Renal cortical epithelial cell (primary cell): ENCODE results near the gene UST. TPM values are rescaled to one million over a fixed set of nuclear protein-coding genes. Genes with fewer than 3 reads are reported as not detected.

Experiments
- DNase-seq: peaks from one replicate; pipeline ENCODE4 v3.0.0-alpha.2; 2011; ENCODE audit warnings: low read depth
- total RNA-seq: library from RNA; depleted of rRNA; stranded (reverse); fragments of >200 nt; gene quantifications from 2 replicates; pipeline ENCODE4 v1.2.3, GENCODE V29; 2014

The UST gene, protein sequence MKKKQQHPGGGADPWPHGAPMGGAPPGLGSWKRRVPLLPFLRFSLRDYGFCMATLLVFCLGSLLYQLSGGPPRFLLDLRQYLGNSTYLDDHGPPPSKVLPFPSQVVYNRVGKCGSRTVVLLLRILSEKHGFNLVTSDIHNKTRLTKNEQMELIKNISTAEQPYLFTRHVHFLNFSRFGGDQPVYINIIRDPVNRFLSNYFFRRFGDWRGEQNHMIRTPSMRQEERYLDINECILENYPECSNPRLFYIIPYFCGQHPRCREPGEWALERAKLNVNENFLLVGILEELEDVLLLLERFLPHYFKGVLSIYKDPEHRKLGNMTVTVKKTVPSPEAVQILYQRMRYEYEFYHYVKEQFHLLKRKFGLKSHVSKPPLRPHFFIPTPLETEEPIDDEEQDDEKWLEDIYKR
- 0.87 and 2.8 TPM in 2 replicates for total RNA-seq

DNA sequence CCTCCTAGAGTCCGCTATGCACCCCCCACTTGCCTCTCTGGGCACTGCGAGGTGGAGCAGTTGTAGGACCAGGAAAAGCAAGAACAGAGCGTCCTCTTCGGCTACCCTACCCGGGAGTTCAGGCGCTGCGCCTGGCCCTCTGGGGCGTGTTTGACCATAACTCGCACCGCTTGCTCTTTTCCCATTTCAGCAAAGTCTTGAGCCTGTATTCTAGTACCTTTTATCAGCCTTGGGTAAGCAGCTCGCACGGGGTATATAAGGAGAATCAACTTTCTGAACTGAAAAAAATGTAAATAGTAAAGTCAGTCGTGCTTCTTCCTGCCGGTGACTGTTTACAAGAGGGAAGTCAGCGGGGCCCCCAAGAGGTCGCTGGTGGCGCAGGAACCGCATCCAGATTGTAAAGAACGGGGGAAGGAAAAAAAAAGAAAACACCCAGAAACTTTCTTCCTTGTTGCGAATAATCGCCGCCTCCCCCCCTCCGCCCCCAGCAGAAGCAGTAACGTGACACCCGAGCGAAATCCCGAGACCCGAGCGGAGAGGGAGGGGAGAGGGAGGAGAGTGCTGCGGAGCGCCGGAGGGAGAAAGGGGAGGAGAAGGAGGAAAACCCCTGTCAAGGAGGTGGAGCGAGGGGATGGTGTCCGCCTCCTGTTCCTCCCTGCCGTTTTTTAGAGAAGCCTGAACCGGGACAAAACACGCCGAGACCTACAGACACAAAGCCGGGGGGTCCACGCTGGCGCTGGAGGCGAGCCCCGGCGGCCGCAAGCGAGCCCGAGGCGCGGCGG is at the start of gene UST:
TSS of gene UST (plus strand) at position 668 of the 782 bp plus-strand sequence. CDS start 401 bp downstream, outside the sequence.
- peak; percentile 69 for DNase-seq

DNA sequence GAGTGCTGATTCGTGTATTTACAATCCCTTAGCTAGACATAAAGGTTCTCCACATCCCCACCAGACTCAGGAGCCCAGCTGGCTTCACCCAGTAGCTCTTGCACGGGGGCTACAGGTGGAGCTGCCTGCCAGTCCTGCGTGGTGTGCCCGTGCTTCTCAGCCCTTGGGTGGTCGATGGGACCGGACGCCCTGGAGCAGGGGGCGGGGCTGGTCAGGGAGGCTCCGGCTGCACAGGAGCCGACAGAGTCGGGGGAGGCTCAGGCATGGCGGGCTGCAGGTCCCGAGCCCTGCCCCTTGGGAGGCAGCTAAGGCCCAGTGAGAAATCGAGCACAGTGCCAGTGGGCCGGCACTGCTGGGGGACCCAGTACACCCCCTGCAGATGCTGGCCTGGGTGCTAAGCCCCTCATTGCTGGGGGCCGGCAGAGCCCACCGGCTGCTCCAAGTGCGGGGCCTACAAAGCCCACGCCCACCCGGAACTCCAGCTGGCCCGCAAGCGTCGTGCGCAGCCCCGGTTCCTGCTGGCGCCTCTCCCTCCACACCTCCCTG is 48.9 kb upstream of the UST start:
- DNase-seq: no peak

DNA sequence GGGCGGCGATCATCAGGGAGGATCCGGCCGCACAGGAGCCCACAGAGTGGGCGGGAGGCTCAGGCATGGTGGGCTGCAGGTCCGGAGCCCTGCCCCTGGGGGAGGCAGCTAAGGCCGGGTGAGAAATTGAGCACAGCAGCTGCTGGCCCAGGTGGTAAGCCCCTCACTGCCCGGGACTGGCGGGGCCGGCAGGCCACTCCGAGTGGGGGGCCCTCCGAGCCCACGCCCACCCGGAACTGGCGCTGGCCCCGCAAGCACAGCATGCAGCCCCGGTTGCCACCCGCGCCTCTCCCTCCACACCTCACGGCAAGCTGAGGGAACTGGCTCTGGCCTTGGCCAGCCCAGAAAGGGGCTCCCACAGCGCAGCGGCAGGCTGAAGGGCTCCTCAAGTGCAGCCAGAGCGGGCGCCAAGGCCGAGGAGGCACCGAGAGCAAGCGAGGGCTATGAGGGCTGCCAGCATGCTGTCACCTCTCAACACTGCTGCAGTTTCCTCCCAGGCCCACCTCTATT is 48.1 kb upstream of the UST start:
- no peak for DNase-seq

DNA sequence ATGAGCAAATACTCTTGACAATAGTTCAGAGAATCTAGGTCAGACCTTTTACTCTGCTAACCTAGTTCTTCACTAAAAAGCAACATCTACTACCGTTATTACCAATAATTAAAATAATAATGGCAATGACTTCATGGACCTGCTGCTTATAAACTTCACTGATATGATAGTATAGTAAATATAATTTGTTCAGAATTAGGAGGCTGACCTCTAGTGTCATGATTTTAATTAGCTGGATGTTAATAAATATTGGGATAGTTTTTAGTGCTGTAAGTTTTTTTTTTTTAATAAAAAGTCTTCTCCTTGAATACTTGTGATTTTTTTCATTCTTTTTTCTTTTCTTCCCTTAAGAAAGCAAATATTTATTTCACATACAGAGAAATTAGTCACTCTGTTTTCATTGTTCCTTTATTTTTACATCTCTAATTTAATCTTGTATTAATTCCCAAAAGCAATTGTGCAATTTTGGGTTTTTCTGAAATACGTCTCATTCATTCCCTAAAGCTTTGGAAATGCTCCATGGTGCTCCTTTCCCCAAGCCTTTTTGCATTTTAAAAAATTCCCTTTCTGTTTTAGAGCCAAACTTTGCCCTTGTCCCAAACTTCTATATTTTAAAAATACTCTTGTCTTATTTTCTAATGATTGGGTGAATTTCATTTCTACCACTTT is 46.6 kb upstream of the UST start:
- peak; percentile 8 for DNase-seq

DNA sequence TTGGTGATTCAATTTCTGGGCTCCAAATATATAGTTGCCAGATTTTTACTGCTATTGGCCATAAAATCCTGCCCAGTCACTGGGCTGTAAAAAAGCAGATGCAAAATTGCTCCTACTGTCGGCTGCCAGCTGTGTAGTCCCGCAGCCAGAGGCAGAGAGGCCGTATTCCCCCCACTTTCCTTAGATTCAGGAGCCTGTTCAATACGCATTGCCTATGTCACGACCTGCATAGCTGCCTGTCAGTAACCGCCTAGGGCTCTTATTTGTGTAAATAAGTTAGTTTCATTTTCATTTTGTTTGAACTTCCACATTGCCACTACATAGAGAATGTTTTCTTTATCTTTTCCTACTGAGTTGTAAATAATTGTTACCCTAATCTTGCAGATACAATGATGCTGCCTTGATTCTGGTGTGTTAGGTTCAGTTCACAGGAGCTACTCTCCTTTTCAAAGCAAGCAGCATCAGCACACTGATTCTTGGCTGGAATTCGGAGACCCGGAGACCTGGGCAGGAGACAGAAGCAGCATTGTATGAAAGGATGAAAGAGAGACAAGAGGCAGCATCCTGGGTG is 46.0 kb upstream of the UST start:
- peak; percentile 40 for DNase-seq

DNA sequence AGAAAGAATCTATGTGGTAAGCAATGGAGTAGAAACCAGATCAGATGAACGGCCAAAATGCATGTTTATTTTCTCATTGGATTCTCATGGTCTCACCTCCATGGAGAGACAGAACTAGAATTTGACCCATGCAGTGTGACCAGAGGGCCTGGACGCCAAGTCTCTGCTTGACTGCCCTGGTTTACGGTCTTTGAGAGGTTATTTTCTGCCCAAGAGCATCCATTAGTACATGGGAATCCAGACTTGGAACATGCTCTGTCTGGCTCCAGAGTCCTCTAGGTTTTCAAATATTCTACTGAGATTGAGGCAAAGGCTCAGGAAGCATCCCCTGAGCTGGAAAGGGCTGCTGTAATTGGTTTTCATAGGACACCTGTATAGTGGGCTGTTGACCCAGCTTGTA is 45.5 kb upstream of the UST start:
- no peak for DNase-seq

DNA sequence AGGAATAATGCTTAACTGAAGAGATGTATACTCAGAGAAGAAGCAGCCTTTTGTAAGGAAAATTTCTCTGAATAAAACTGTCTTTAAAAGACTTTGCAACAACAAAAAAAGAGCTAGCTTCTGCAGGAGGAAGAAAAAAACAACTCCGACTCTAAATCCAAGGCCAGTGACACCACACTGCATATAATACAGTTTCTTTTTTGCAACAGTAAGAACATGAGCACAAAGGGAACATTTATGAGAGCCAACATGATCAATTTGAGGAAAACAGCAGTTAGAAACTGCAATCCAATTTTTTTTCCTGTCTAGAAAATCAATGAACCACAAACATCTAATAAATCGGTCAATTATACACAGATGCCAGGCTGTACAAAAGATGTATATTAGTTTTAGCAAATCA is 42.9 kb upstream of the UST start:
- no peak for DNase-seq

DNA sequence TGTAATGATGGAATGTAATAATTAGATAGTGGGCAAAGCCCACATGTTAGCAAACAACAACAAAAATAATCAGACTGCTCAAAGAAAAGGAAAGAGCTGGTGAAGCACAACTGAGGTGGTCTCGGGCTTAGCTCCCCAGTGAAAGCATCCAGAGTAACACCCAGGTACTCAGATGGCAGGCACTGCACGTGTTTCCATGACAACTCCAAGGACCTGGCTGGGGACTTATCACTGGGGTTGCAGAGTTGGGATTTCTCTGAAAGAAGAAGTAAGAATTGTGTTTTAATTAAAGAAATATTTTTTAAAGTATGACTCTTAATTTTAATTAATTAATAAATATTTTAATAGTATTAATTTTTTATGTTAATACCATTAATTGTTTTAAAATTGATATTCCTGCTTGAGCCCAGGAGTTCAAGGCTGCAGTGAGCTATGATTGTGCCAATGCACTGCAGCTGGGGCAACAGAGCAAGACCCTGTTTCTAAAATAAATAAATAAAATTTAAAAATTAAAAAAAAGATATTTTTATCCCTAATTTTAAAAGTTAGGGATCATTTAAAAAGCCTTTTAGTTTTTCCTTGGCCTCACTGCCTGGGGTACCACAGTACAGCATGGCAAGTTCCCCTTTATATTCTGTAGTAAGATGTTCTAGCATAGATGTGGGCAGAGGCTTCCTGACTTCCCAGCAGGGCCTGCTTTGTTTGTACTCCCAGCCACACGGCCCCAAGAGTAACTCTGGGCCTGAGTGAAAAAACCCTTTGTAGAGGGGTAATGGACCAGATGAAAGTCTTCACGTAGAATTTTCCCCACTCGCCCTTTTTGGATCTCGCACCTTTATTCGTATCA is 42.2 kb upstream of the UST start:
- DNase-seq: no peak

DNA sequence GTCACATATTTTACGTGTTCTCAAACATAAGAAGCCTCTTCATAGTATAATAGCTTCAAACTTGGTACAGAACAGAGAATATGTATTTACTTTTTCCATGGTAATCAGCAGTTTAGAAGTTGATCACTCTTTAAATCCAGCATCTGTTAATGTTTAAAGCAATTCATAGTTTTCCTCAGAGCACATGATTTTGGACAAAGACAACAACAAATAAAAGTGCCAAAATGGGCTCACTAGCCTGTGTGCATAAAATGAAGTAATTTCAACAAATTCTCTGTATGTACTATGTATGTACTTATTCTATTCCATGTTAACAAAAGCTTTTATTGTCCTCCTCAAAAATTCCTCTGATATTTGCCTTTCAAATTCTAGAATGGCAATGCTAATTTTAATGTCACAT is 38.1 kb upstream of the UST start:
- no peak for DNase-seq

DNA sequence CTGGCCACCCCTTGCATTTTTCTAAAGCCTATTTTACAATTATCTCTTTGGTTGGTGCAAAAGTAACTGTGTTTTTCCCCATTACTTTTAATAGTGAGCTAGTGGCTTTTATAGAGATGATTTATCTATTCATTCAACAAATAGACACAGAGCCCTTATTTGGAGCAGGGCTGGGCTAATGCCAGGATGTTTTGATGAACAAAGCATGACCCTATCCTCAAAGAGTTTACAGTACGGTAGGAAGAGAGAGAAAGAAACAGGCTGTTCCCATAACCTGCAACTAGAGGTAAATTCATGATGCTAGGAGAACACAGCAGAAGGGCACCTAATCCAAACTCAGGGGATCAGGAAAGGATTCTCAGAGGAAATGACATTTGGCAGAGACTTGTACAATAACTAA is 37.3 kb upstream of the UST start:
- no peak for DNase-seq

DNA sequence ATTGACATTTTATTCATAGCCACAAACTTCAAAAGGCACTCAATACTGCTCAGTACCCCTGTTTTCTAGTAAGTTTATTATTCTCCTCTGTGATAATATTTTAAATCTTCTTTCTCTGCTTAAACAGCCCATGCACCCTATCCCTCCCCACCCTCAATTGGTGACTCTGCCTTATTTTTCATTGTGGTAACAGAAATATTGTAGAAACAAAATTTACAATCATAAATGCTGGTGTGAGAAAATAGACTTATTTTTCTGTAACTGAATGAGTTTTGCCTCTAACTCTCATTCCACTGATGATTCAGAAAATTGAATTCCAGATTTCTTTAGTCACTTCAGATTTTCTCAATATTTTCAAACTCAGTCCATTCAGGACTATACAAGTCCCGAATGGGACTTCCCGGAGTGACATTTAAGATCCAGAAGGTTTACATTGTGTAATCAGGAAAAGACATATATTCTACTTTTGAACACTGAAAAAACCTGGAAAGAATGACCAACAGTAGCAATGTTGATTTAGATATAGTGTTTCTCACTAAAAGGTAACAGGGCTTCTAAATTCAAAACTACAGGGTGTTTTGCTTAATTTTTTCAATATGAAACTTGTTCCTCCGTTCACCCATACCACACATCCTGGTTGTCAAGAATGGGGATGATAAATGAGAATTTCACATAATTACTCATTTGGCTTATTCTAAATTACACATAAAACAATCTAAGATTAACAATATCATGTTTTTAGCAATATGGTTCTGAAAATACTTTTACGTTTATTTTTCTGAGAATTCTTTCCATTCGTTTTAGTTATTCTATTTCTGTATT is 34.8 kb upstream of the UST start:
- DNase-seq: no peak

DNA sequence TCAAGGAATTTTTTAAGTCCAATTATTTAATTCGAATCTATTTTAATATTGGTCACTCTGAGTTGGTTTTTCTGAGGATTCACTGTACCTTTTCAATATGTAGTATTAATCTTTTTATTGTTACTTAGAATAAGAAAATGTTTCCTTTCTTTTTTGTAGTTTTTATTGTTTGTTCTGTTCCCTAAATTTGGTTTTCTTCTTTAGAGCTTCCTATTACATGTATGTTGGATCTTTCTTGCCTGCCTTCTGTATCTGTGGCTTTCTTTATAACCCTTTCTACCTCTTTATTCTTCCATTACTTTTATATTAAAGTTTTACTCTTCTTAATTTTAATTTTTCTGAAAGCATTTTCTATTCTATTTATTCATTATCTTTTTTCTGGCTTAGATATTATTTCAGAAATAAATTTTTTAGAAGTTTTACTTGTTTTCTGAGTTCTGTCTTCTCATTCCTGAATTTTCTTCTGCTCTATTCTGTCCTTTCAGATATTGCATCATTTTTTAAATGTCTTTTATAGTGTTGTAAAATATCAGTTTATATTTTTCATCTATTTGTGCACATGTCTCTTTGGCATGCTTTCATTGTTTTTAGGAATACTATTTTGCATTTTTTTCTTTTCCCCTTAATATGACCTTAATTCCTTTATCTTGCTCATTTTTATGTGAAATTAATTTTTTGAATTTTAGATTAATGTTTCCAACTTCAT is 33.6 kb upstream of the UST start:
- no peak for DNase-seq

DNA sequence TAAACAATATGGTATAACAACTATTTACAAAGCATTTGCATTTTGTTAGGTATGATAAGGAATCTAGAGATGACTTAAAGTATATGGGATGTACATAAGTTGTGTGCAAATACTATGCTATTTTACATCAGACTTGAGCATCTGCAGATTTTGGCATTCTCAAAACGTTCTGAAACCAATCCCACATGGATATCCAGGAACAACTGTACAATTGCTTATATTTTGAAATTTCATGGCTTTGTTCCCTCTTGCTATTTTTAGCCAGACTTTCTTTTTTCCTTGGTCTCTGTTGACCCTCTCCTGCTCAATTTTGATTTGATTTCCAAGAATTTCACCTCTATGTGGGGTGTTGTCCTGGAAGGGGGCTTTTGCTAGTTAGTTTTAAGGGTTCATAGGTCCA is 32.9 kb upstream of the UST start:
- DNase-seq: no peak

DNA sequence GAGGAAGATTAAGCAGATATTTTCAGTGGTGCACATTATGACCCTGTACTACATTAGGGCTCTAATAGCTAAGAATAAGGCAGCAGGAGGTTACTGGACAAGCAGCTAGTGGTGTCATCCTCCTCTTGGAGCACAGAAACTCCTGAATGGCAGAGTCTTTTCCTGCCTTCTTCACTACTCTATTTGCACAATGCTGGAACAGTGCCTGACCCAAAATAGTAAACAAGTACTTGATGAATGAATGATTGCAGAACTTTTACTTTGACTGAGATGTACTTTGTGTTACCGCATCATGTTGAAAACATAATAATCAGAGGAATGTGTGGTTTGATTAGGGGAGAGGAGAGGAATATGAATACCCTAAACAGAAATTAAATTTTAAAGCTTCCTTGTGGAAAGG is 30.0 kb upstream of the UST start:
- DNase-seq: no peak

DNA sequence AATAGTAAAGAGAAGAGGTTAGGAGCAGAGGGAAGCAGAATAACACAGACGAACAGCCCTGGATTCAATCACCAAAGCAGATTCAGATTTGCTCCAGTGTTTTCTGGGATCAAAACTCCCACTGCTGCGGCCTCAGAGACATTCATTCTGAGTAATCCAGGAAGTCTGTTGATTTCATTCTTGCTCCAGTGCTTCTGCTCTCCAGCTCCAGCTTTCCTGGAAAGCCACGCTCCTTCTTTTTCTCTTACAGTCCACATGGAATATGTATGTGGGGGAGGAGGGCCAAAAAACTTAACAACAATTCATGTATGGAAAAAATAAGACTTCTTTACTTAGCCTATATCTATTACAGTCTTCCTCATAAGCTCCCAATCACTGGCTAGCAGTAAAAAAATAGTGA is 26.4 kb upstream of the UST start:
- peak; percentile 59 for DNase-seq

DNA sequence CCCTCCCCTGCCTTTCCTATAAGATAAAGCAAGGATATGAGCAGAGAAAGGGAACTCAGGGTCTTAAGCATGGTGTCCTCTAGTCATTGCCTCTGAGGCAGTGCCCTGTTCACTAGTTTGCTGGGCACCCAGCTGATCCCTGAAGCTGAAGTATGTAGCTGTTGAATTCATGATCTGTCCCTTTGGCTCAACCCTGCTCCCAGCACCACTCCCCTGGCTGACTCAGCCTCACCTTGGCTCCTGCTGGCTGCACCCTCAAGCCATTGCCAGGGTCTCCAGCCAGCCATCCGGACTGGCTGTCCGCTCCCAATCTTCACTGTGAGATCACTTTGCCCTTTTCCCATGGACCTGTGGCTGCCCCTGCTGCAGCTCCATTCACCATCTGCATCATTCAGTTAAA is 25.9 kb upstream of the UST start:
- DNase-seq: peak; percentile 18

DNA sequence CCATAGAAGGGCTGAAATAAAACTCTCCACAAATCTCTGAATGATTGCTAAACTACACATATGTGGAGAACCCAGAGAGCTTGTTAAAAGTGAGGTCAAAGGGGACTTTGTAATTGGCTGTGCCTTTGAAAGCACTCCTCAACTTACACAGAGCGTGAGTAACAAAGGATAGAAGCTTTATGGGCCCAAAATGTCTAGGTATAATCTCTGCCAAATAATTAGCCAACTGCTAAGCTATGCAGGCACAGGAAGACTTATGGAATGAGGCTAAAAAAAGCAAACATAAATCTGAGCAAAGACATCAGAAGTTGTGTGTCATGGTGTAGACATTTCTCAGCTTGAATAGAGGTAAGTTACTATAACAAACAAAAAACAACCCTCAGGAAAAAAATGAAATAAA is 23.3 kb upstream of the UST start:
- DNase-seq: no peak

DNA sequence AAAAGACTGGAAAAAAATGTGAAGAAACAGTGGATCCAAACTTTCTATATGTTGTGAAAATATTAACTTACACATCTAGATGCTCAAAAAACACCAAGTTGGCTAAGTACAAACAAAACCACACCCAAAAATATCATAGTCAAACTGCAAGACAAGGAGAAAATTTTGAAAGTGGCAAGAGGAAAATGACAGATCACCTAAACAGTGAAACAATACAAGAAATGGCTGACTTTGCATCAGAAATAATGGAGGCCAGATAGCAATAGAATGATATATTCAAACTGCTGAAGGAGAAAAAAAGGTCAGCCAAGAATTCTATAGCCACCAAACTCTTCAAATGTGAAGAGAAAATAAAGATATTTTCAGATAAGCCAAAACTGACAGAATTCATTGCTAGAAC is 22.4 kb upstream of the UST start:
- no peak for DNase-seq

DNA sequence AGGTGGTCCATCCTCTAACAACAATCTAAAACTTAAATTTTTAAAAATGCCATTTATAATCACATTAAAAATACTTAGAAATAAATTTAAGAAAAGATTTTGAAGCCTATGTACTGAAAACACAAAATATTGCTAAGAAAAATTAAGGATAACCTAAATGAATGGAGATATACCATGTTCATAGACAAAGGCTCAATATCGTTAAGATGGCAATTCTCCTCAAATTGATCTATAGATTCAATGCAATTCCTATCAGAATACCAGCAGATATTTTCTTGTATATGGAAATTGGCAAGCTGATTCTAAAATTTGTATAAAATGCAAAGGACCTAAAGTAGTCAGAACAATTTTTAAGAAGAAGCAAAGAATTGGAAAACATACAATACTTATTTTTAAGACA is 19.7 kb upstream of the UST start:
- no peak for DNase-seq
